Stimulated activated CD8-positive, alpha-beta memory T cell treated with anti-CD3 and anti-CD28 coated beads, Interleukin-15, amount 100 ng/mL, for 1 hour (primary cell): ENCODE data around the gene WDFY1.

Experiments used
- DNase-seq: peaks from one replicate; pipeline ENCODE4 v3.0.0-alpha.2; 2020; ENCODE audit warnings: low read depth

Gene WDFY1

GRCh38 chr2:223944703-223945531 is at the start of gene WDFY1:
Gene WDFY1, minus strand, starts transcription at chr2:223945335. Its CDS starts 51 bp downstream, at chr2:223945284.
- DNase-seq, result peak; percentile 53

GRCh38 chr2:223994562-223995162 is 49.5 kb upstream of the WDFY1 start:
- no peak for DNase-seq

- peak; percentile 20 for DNase-seq
These were observed 48.6 kb upstream of the WDFY1 start for GRCh38 chr2:223993634-223994232.

- no peak for DNase-seq
These were observed 46.5 kb upstream of the WDFY1 start for GRCh38 chr2:223991611-223992010.

GRCh38 chr2:223989856-223990232 is 44.7 kb upstream of the WDFY1 start:
- no peak for DNase-seq

GRCh38 chr2:223989206-223989855 is 44.2 kb upstream of the WDFY1 start:
- DNase-seq, result no peak

- no peak for DNase-seq
These were observed 36.1 kb upstream of the WDFY1 start for GRCh38 chr2:223981241-223981640.

- DNase-seq, result no peak
These were observed 35.7 kb upstream of the WDFY1 start for GRCh38 chr2:223980803-223981202.

- DNase-seq, result no peak
These were observed 35.2 kb upstream of the WDFY1 start for GRCh38 chr2:223980397-223980735.

- no peak for DNase-seq
These were observed 34.7 kb upstream of the WDFY1 start for GRCh38 chr2:223979730-223980396.

GRCh38 chr2:223978451-223978850 is 33.3 kb upstream of the WDFY1 start:
- no peak for DNase-seq

- no peak for DNase-seq
These were observed 31.6 kb upstream of the WDFY1 start for GRCh38 chr2:223976635-223977226.

GRCh38 chr2:223973606-223974005 is 28.5 kb upstream of the WDFY1 start:
- no peak for DNase-seq

GRCh38 chr2:223972656-223973102 is 27.5 kb upstream of the WDFY1 start:
- no peak for DNase-seq

- DNase-seq, result no peak
These were observed 26.6 kb upstream of the WDFY1 start for GRCh38 chr2:223971731-223972130.

- peak; percentile 49 for DNase-seq
These were observed 25.4 kb upstream of the WDFY1 start for GRCh38 chr2:223970343-223971128.

- DNase-seq, result no peak
These were observed 24.7 kb upstream of the WDFY1 start for GRCh38 chr2:223969856-223970255.

GRCh38 chr2:223969315-223969714 is 24.2 kb upstream of the WDFY1 start:
- no peak for DNase-seq

GRCh38 chr2:223967981-223968380 is 22.8 kb upstream of the WDFY1 start:
- DNase-seq, result no peak

- DNase-seq, result no peak
These were observed 14.6 kb upstream of the WDFY1 start for GRCh38 chr2:223959688-223960087.
